Adipose tissue (tissue), 3 donors: Measurements from ENCODE around the gene TRPT1. TPM values are rescaled to one million over a fixed set of nuclear protein-coding genes. Genes with fewer than 3 reads are reported as not detected.
A peak's percentile ranks its signal among the peaks of the same experiment; 100 is the strongest.
"Not testable (repeated sequence)": the region's sequence is repeated elsewhere in the genome, so short reads cannot be mapped to it uniquely, and the experiment has no call there.

Experiments used
- H3K27ac ChIP-seq: one replicate; pipeline ENCODE4 v1.5.1; 2013; ENCODE audit warnings: low read depth, low read length
- WGBS, 3 donors: extraction: QIAGEN DNeasy Blood & Tissue Kit; methylation state at CpG; one replicate each; pipeline ENCODE4 v1.1.7; 2013; 5-methylcytosine and 5-hydroxymethylcytosine counted together
- polyA plus RNA-seq, 3 donors: library from polyadenylated mRNA; stranded (reverse); fragments of 200-250 nt; gene quantifications; one replicate each; pipeline ENCODE4 v1.2.3, GENCODE V29; 2013
- donor health status: healthy with polysubstance abuse.
- donor health status: Bipolar disorder and iron deficiency.
- donor health status: healthy.

Gene TRPT1
- polyA plus RNA-seq, 3 donors = 42.2 to 61.3 (median 46.7) TPM

- 37 to 49% (median 41%) methylated on average over 31 of the region's 31 CpGs for WGBS, 3 donors
- H3K27ac ChIP-seq = no peak overlapping the region
These were observed 21.9 kb upstream of the TRPT1 start for GRCh38 chr11:64247729-64248531.

GRCh38 chr11:64246871-64247728 is 21.1 kb upstream of the TRPT1 start, which contains the start of gene PPP1R14B:
Gene PPP1R14B, minus strand, starts transcription at chr11:64246943. Its CDS starts 270 bp downstream, at chr11:64246673.
- WGBS, 3 donors = 0 to 1% (median 1%) methylated on average over 39 to 70 of the region's 74 CpGs
- no peak within 1 kb of the TSS for H3K27ac ChIP-seq

GRCh38 chr11:64246621-64246870 is 20.6 kb upstream of the TRPT1 start:
- WGBS, 3 donors = 0 to 5% methylated on average over 28 to 42 of the region's 43 CpGs; no CpG with 5 or more reads in 1 of the 3 donors
- not testable (repeated sequence) for H3K27ac ChIP-seq

GRCh38 chr11:64245797-64246620 is 20.0 kb upstream of the TRPT1 start:
- WGBS, 3 donors = 1 to 2% (median 1%) methylated on average over 43 to 46 of the region's 46 CpGs
- no peak overlapping the region for H3K27ac ChIP-seq

GRCh38 chr11:64245401-64245796 is 19.4 kb upstream of the TRPT1 start:
- 0 to 2% (median 2%) methylated on average over 4 to 6 of the region's 6 CpGs for WGBS, 3 donors
- H3K27ac ChIP-seq = no peak overlapping the region

- WGBS, 3 donors = 25 to 45% (median 41%) methylated on average over 6 of the region's 6 CpGs
- H3K27ac ChIP-seq = no peak overlapping the region
These were observed 19.0 kb upstream of the TRPT1 start for GRCh38 chr11:64244966-64245365.

GRCh38 chr11:64244107-64244506 is 18.1 kb upstream of the TRPT1 start:
- no peak overlapping the region for H3K27ac ChIP-seq
- WGBS, 3 donors = 24 to 61% (median 53%) methylated on average over 5 of the region's 5 CpGs

GRCh38 chr11:64243236-64243854 is 17.4 kb upstream of the TRPT1 start:
- WGBS, 3 donors = 74 to 85% (median 83%) methylated on average over 8 of the region's 8 CpGs
- H3K27ac ChIP-seq = no peak overlapping the region

GRCh38 chr11:64241491-64242374 is 15.7 kb upstream of the TRPT1 start:
- peak overlapping the region; percentile 38 for H3K27ac ChIP-seq
- 0 to 1% (median 1%) methylated on average over 60 to 63 of the region's 63 CpGs for WGBS, 3 donors

GRCh38 chr11:64241241-64241490 is 15.2 kb upstream of the TRPT1 start:
- WGBS, 3 donors = 1% methylated on average over 20 to 24 of the region's 24 CpGs

GRCh38 chr11:64240435-64241240 is 14.7 kb upstream of the TRPT1 start, which contains the start of gene FKBP2:
Gene FKBP2, plus strand, starts transcription at chr11:64241095. Its CDS starts 1,293 bp downstream, at chr11:64242388.
- peak within 1 kb of the TSS; percentile 94 for H3K27ac ChIP-seq
- 1 to 2% (median 1%) methylated on average over 58 of the region's 58 CpGs for WGBS, 3 donors

More at GRCh38 chr11:64241241-64241490, 15.2 kb upstream of the TRPT1 start:
- H3K27ac ChIP-seq = peak overlapping the region; percentile 79

GRCh38 chr11:64239662-64240434 is 13.9 kb upstream of the TRPT1 start:
- 62 to 70% (median 68%) methylated on average over 11 of the region's 11 CpGs for WGBS, 3 donors
- H3K27ac ChIP-seq = peak overlapping the region; percentile 94

- 52 to 63% (median 60%) methylated on average over 5 of the region's 5 CpGs for WGBS, 3 donors
These were observed 13.0 kb upstream of the TRPT1 start for GRCh38 chr11:64238999-64239398.

GRCh38 chr11:64238076-64238475 is 12.1 kb upstream of the TRPT1 start:
- H3K27ac ChIP-seq = no peak overlapping the region
- 60 to 90% (median 81%) methylated on average over 9 of the region's 9 CpGs for WGBS, 3 donors

More at GRCh38 chr11:64238999-64239398, 13.0 kb upstream of the TRPT1 start:
- peak overlapping the region; percentile 49 for H3K27ac ChIP-seq

GRCh38 chr11:64237484-64237951 is 11.5 kb upstream of the TRPT1 start:
- 26 to 82% (median 71%) methylated on average over 12 of the region's 12 CpGs for WGBS, 3 donors
- H3K27ac ChIP-seq = no peak overlapping the region
